Natural killer cell treated with Interleukin-12 subunit alpha and Interleukin-12 subunit beta and Interleukin-15 and Interleukin-18, amount 100 ng/mL, for 72 hours (primary cell): ENCODE data around the gene NEURL1B. TPM values are rescaled to one million over a fixed set of nuclear protein-coding genes. Genes with fewer than 3 reads are reported as not detected.
"Not testable (repeated sequence)": the region's sequence is repeated elsewhere in the genome, so short reads cannot be mapped to it uniquely, and the experiment has no call there.

ENCODE experiments used
- ATAC-seq, 2 donors: fragments of 150-1000 bp; cut with Tn5 transposase in 1 of 2; sonication (Bioruptor Pico), chemical (Tn5 transposase) in 1 of 2; 2 replicates each; pipeline ENCODE4 v1.10.0; 2021
- DNase-seq: peaks from one replicate; pipeline ENCODE4 v3.0.0; 2022; ENCODE audit warnings: low spot score
- H3K27ac Mint-ChIP-seq, 2 donors: 1 replicate in 1 of 2; 2 replicates in 1 of 2; pipeline ENCODE4 v1.8.0; 2022; ENCODE audit warnings: mixed read lengths in 2 of 2, mild to moderate bottlenecking in 1 of 2, moderate library complexity in 1 of 2
- H3K27me3 Mint-ChIP-seq, 2 donors: 1 replicate in 1 of 2; 2 replicates in 1 of 2; pipeline ENCODE4 v1.8.0; 2022; ENCODE audit warnings: mixed read lengths in 2 of 2
- H3K36me3 Mint-ChIP-seq: one replicate; pipeline ENCODE4 v1.8.0; 2022; ENCODE audit warnings: mixed read lengths
- H3K4me1 Mint-ChIP-seq, 2 donors: 1 replicate in 1 of 2; 2 replicates in 1 of 2; pipeline ENCODE4 v1.8.0; 2022; ENCODE audit warnings: low read depth in 2 of 2, mixed read lengths in 2 of 2, mild to moderate bottlenecking in 1 of 2
- H3K4me3 Mint-ChIP-seq: one replicate; pipeline ENCODE4 v1.8.0; 2022; ENCODE audit warnings: mixed read lengths
- H3K9me3 Mint-ChIP-seq: 2 replicates; pipeline ENCODE4 v1.8.0; 2022; ENCODE audit warnings: mixed read lengths
- total RNA-seq, 2 donors: library from RNA; stranded (reverse); gene quantifications; one replicate each; pipeline ENCODE4 v1.2.3, GENCODE V29; 2022

NEURL1B gene
- total RNA-seq, 2 donors from 2014 or later: 0.14 to 0.36 TPM

GRCh38 chr5:172644711-172645110 lies 3.6 kb downstream of the NEURL1B start:
- Mint-ChIP-seq H3K27me3 (peaks cover 11 to 23% of the 10 kb centered on the region in 2 donors), H3K9me3 (no peaks in the 10 kb centered on the region), H3K4me1 (peaks cover 5 to 9% of the 10 kb centered on the region in 2 donors), H3K36me3 (no peaks in the 10 kb centered on the region), H3K4me3 (no peak overlapping the region), H3K27ac (no peak overlapping the region)
- ATAC-seq (no peak), DNase-seq (no peak)

GRCh38 chr5:172645271-172646055 lies 4.4 kb downstream of the NEURL1B start:
- Mint-ChIP-seq H3K27ac (no peak overlapping the region), H3K9me3 (no peaks in the 10 kb centered on the region), H3K36me3 (no peaks in the 10 kb centered on the region), H3K4me1 (peaks cover 2 to 5% of the 10 kb centered on the region in 2 donors), H3K4me3 (no peak overlapping the region), H3K27me3 (peaks cover 6 to 17% of the 10 kb centered on the region in 2 donors)
- DNase-seq (peak; percentile 47), ATAC-seq (no peak)

GRCh38 chr5:172646716-172647285 lies 5.7 kb downstream of the NEURL1B start:
- Mint-ChIP-seq H3K36me3 (no peaks in the 10 kb centered on the region), H3K27ac (no peak overlapping the region), H3K4me3 (no peak overlapping the region), H3K27me3 (peaks cover 5 to 15% of the 10 kb centered on the region in 2 donors), H3K4me1 (peaks cover 0 to 3% of the 10 kb centered on the region in 2 donors), H3K9me3 (no peaks in the 10 kb centered on the region)
- ATAC-seq: no peak
- DNase-seq: peak; percentile 28

- Mint-ChIP-seq H3K27ac (no peak overlapping the region), H3K9me3 (no peaks in the 10 kb centered on the region), H3K27me3 (peaks cover under 1 to 9% of the 10 kb centered on the region in 2 donors), H3K36me3 (no peaks in the 10 kb centered on the region), H3K4me1 (peaks cover 0 to 3% of the 10 kb centered on the region in 2 donors), H3K4me3 (no peak overlapping the region)
- no peak for DNase-seq
- no peak for ATAC-seq
Observed at GRCh38 chr5:172647352-172648012, 6.4 kb downstream of the NEURL1B start.

GRCh38 chr5:172648013-172648381 lies 6.9 kb downstream of the NEURL1B start:
- Mint-ChIP-seq H3K4me3 (no peak overlapping the region), H3K27me3 (peaks cover 0 to 6% of the 10 kb centered on the region in 2 donors), H3K9me3 (no peaks in the 10 kb centered on the region), H3K27ac (no peak overlapping the region), H3K4me1 (peaks cover 0 to 3% of the 10 kb centered on the region in 2 donors), H3K36me3 (no peaks in the 10 kb centered on the region)
- ATAC-seq (no peak), DNase-seq (no peak)

- Mint-ChIP-seq H3K4me3 (no peak overlapping the region), H3K36me3 (no peaks in the 10 kb centered on the region), H3K9me3 (no peaks in the 10 kb centered on the region), H3K4me1 (peaks cover 0 to 3% of the 10 kb centered on the region in 2 donors), H3K27me3 (no peaks in the 10 kb centered on the region), H3K27ac (no peak overlapping the region)
- ATAC-seq (no peak), DNase-seq (no peak)
Observed at GRCh38 chr5:172648755-172649154, 7.7 kb downstream of the NEURL1B start.

- not testable (repeated sequence) for DNase-seq, H3K27ac Mint-ChIP-seq, H3K36me3 Mint-ChIP-seq, H3K9me3 Mint-ChIP-seq, ATAC-seq, H3K4me3 Mint-ChIP-seq, H3K27me3 Mint-ChIP-seq, H3K4me1 Mint-ChIP-seq
Observed at GRCh38 chr5:172656496-172656895, 15.4 kb downstream of the NEURL1B start.

GRCh38 chr5:172657524-172658233 lies 16.6 kb downstream of the NEURL1B start:
- not testable (repeated sequence) for H3K9me3 Mint-ChIP-seq, H3K27me3 Mint-ChIP-seq, H3K4me3 Mint-ChIP-seq, H3K36me3 Mint-ChIP-seq, H3K4me1 Mint-ChIP-seq, DNase-seq, ATAC-seq
- H3K27ac Mint-ChIP-seq: peak overlapping the region in 1 of 2 donors; percentile 14

- Mint-ChIP-seq H3K36me3 (peaks cover 6% of the 10 kb centered on the region), H3K9me3 (peaks cover 4% of the 10 kb centered on the region), H3K27me3 (no peaks in the 10 kb centered on the region), H3K4me3 (no peak overlapping the region), H3K4me1 (no peaks in the 10 kb centered on the region), H3K27ac (no peak overlapping the region)
- ATAC-seq (no peak), DNase-seq (no peak)
Observed at GRCh38 chr5:172658391-172658790, 17.3 kb downstream of the NEURL1B start.

GRCh38 chr5:172658961-172659501 lies 18.0 kb downstream of the NEURL1B start:
- no peak overlapping the region for H3K4me3 Mint-ChIP-seq
- no peak for ATAC-seq
- H3K27me3 Mint-ChIP-seq: no peaks in the 10 kb centered on the region
- peaks cover 4% of the 10 kb centered on the region for H3K9me3 Mint-ChIP-seq
- H3K36me3 Mint-ChIP-seq: peaks cover 6% of the 10 kb centered on the region
- no peaks in the 10 kb centered on the region for H3K4me1 Mint-ChIP-seq
- DNase-seq: no peak
- H3K27ac Mint-ChIP-seq: no peak overlapping the region

- peaks cover 6% of the 10 kb centered on the region for H3K36me3 Mint-ChIP-seq
- DNase-seq: no peak
- no peak overlapping the region for H3K4me3 Mint-ChIP-seq
- H3K9me3 Mint-ChIP-seq: peaks cover 4% of the 10 kb centered on the region
- no peaks in the 10 kb centered on the region for H3K27me3 Mint-ChIP-seq
- H3K4me1 Mint-ChIP-seq: no peaks in the 10 kb centered on the region
- no peak overlapping the region for H3K27ac Mint-ChIP-seq
- ATAC-seq: no peak
Observed at GRCh38 chr5:172659570-172659908, 18.5 kb downstream of the NEURL1B start.

GRCh38 chr5:172659909-172660628 lies 19.0 kb downstream of the NEURL1B start:
- no peak overlapping the region for H3K27ac Mint-ChIP-seq
- ATAC-seq (peak; percentile 43 to 45), DNase-seq (no peak)
- H3K9me3 Mint-ChIP-seq: peaks cover 4% of the 10 kb centered on the region
- peaks cover 6% of the 10 kb centered on the region for H3K36me3 Mint-ChIP-seq
- H3K4me1 Mint-ChIP-seq: no peaks in the 10 kb centered on the region
- no peaks in the 10 kb centered on the region for H3K27me3 Mint-ChIP-seq
- no peak overlapping the region for H3K4me3 Mint-ChIP-seq

- peaks cover 2% of the 10 kb centered on the region for H3K9me3 Mint-ChIP-seq
- H3K36me3 Mint-ChIP-seq: peaks cover 2% of the 10 kb centered on the region
- H3K27ac Mint-ChIP-seq: no peak overlapping the region
- DNase-seq (no peak), ATAC-seq (no peak)
- H3K4me1 Mint-ChIP-seq: no peaks in the 10 kb centered on the region
- no peak overlapping the region for H3K4me3 Mint-ChIP-seq
- H3K27me3 Mint-ChIP-seq: no peaks in the 10 kb centered on the region
Observed at GRCh38 chr5:172660974-172661373, 19.9 kb downstream of the NEURL1B start.
